HG03045 (cell line): Measurements from ENCODE around the gene MAP2K3.
"Not testable (repeated sequence)": the region's sequence is repeated elsewhere in the genome, so short reads cannot be mapped to it uniquely, and the experiment has no call there.

Source experiments
- ATAC-seq: cut with Tn5 transposase; IDR thresholded peaks from one replicate; pipeline ENCODE4 v1.9.1; 2021; ENCODE audit warnings: mild to moderate bottlenecking, moderate library complexity; ENCODE audit not compliant: unreplicated experiment

MAP2K3 gene

GRCh38 chr17:21349358-21350050, 65.0 kb downstream of the MAP2K3 start:
- not testable (repeated sequence) for ATAC-seq

- ATAC-seq: not testable (repeated sequence)
These were observed 66.0 kb downstream of the MAP2K3 start for GRCh38 chr17:21350495-21350894.

- ATAC-seq: no peak
These were observed 67.0 kb downstream of the MAP2K3 start for GRCh38 chr17:21351366-21352065.

- no peak for ATAC-seq
These were observed 67.9 kb downstream of the MAP2K3 start for GRCh38 chr17:21352221-21352980.

GRCh38 chr17:21352981-21353265, 68.4 kb downstream of the MAP2K3 start:
- ATAC-seq: no peak

- no peak for ATAC-seq
These were observed 69.0 kb downstream of the MAP2K3 start for GRCh38 chr17:21353326-21354010.

GRCh38 chr17:21354796-21355385, 70.4 kb downstream of the MAP2K3 start:
- no peak for ATAC-seq

GRCh38 chr17:21355586-21355985, 71.1 kb downstream of the MAP2K3 start:
- no peak for ATAC-seq

GRCh38 chr17:21356537-21357127, 72.1 kb downstream of the MAP2K3 start:
- ATAC-seq: no peak

GRCh38 chr17:21357281-21357680, 72.8 kb downstream of the MAP2K3 start:
- no peak for ATAC-seq

- ATAC-seq: no peak
These were observed 73.5 kb downstream of the MAP2K3 start for GRCh38 chr17:21357696-21358656.

- ATAC-seq: no peak
These were observed 74.4 kb downstream of the MAP2K3 start for GRCh38 chr17:21358682-21359482.

GRCh38 chr17:21359483-21359840, 75.0 kb downstream of the MAP2K3 start:
- ATAC-seq: no peak

GRCh38 chr17:21360048-21360447, 75.5 kb downstream of the MAP2K3 start:
- no peak for ATAC-seq

- ATAC-seq: no peak
These were observed 76.7 kb downstream of the MAP2K3 start for GRCh38 chr17:21361020-21361809.

GRCh38 chr17:21362331-21362931, 77.9 kb downstream of the MAP2K3 start:
- no peak for ATAC-seq

- no peak for ATAC-seq
These were observed 79.5 kb downstream of the MAP2K3 start for GRCh38 chr17:21363776-21364642.
